Lower lobe of right lung (tissue), 2 donors: ENCODE measurements around the gene TMEM120B. TPM values are rescaled to one million over a fixed set of nuclear protein-coding genes. Genes with fewer than 3 reads are reported as not detected.
"Not testable (repeated sequence)": the region's sequence is repeated elsewhere in the genome, so short reads cannot be mapped to it uniquely, and the experiment has no call there.

Experiments used
- ATAC-seq, 2 donors: fragments of 200-7000 bp; cut with Tn5 transposase; one replicate each; pipeline ENCODE4 v1.9.1; 2020 to 2022; ENCODE audit warnings: mild to moderate bottlenecking in 2 of 2, moderate library complexity in 2 of 2
- DNase-seq: peaks from one replicate; pipeline ENCODE4 v3.0.0-alpha.2; 2020
- H3K27ac ChIP-seq: fragments of 200-600 bp; one replicate; pipeline ENCODE4 v1.8.0; 2022
- H3K27me3 ChIP-seq: fragments of 200-600 bp; one replicate; pipeline ENCODE4 v1.8.0; 2022; ENCODE audit warnings: low read depth
- H3K36me3 ChIP-seq: fragments of 200-600 bp; one replicate; pipeline ENCODE4 v1.8.0; 2022; ENCODE audit warnings: mild to moderate bottlenecking
- H3K4me1 ChIP-seq: fragments of 200-600 bp; one replicate; pipeline ENCODE4 v1.8.0; 2022
- H3K4me3 ChIP-seq: fragments of 200-600 bp; one replicate; pipeline ENCODE4 v1.8.0; 2022; ENCODE audit warnings: mild to moderate bottlenecking
- H3K9me3 ChIP-seq: fragments of 200-600 bp; one replicate; pipeline ENCODE4 v1.8.0; 2022
- CTCF ChIP-seq: fragments of 200-600 bp; IDR thresholded peaks from one replicate; pipeline ENCODE4 v1.8.0; 2022; ENCODE audit warnings: antibody characterized with exemption, mild to moderate bottlenecking
- intact Hi-C: fragments of 100-400 bp; cut with DNase I; formaldehyde crosslinking; loops from one replicate; pipeline ENCODE4 v1.11.0; 2022
- total RNA-seq: library from RNA; stranded (reverse); fragmentation: NEBNext Ultra II Directional; extraction: Animal tissue kit (Norgen Biotek cat#: 25700); gene quantifications from one replicate; pipeline ENCODE4 v1.2.1, GENCODE V29; 2021
- donor health status: DM: no; HTN: yes; CAD: no; lungs with severe emphysema.

The TMEM120B gene
- total RNA-seq, 1 donor from 2014 or later, result 13.4 TPM

- Histone ChIP-seq H3K36me3 (no peaks in the 10 kb centered on the region), H3K27ac (no peak overlapping the region), H3K9me3 (no peaks in the 10 kb centered on the region), H3K4me1 (peaks cover 8% of the 10 kb centered on the region), H3K4me3 (no peak overlapping the region), H3K27me3 (no peaks in the 10 kb centered on the region)
- intact Hi-C loops, result no loop called here
- ATAC-seq (no peak), DNase-seq (no peak)
- no peak for TF ChIP-seq CTCF
Measured at GRCh38 chr12:121689430-121689829, 23.1 kb upstream of the TMEM120B start.

GRCh38 chr12:121692744-121693143 lies 19.8 kb upstream of the TMEM120B start:
- not testable (repeated sequence) for H3K36me3 ChIP-seq, H3K9me3 ChIP-seq, H3K4me1 ChIP-seq, H3K4me3 ChIP-seq, H3K27ac ChIP-seq, H3K27me3 ChIP-seq, ATAC-seq, DNase-seq
- intact Hi-C loops, result loop anchor here (10.0 kb wide), 1 partner anchor 82 kb away; no protein-coding TSS in a partner anchor

GRCh38 chr12:121693155-121693687 lies 19.3 kb upstream of the TMEM120B start:
- Histone ChIP-seq H3K9me3 (no peaks in the 10 kb centered on the region), H3K4me1 (peaks cover 3% of the 10 kb centered on the region), H3K27me3 (no peaks in the 10 kb centered on the region), H3K4me3 (no peak overlapping the region), H3K36me3 (no peaks in the 10 kb centered on the region), H3K27ac (no peak overlapping the region)
- no peak for DNase-seq
- no peak for ATAC-seq
- intact Hi-C loops, result loop anchor here (10.0 kb wide), 1 partner anchor 82 kb away; no protein-coding TSS in a partner anchor
- TF ChIP-seq CTCF, result no peak

- ATAC-seq, result no peak
- no peak for DNase-seq
- intact Hi-C loops, result loop anchor here (10.0 kb wide), 1 partner anchor 78 kb away; no protein-coding TSS in a partner anchor
- Histone ChIP-seq H3K9me3 (no peaks in the 10 kb centered on the region), H3K4me1 (peaks cover 17% of the 10 kb centered on the region), H3K27ac (no peak overlapping the region), H3K27me3 (no peaks in the 10 kb centered on the region), H3K36me3 (no peaks in the 10 kb centered on the region), H3K4me3 (peak overlapping the region; percentile 11)
- peak; percentile 68 for TF ChIP-seq CTCF
Measured at GRCh38 chr12:121697093-121697698, 15.4 kb upstream of the TMEM120B start.

- H3K27ac ChIP-seq, H3K27me3 ChIP-seq, H3K36me3 ChIP-seq, ATAC-seq, DNase-seq, H3K9me3 ChIP-seq, H3K4me3 ChIP-seq: not testable (repeated sequence)
- peaks cover 17% of the 10 kb centered on the region for H3K4me1 ChIP-seq
- intact Hi-C loops, result loop anchor here (10.0 kb wide), 1 partner anchor 77 kb away; no protein-coding TSS in a partner anchor
Measured at GRCh38 chr12:121697861-121698260, 14.7 kb upstream of the TMEM120B start.

- Histone ChIP-seq H3K9me3 (no peaks in the 10 kb centered on the region), H3K27ac (peak overlapping the region; percentile 65), H3K27me3 (no peaks in the 10 kb centered on the region), H3K36me3 (no peaks in the 10 kb centered on the region), H3K4me3 (no peak overlapping the region), H3K4me1 (peaks cover 17% of the 10 kb centered on the region)
- TF ChIP-seq CTCF, result no peak
- peak; percentile 94 to 96 for ATAC-seq
- no peak for DNase-seq
- intact Hi-C loops, result no loop called here
Measured at GRCh38 chr12:121701667-121702277, 10.8 kb upstream of the TMEM120B start.
